GM18861 (cell line): ENCODE data around the gene GYPE.
"Not testable (repeated sequence)": the region's sequence is repeated elsewhere in the genome, so short reads cannot be mapped to it uniquely, and the experiment has no call there.

Experiments used
- ATAC-seq: cut with Tn5 transposase; IDR thresholded peaks from one replicate; pipeline ENCODE4 v1.9.1; 2021; ENCODE audit not compliant: unreplicated experiment

Gene GYPE

GRCh38 chr4:143870523-143871268 is 34.7 kb downstream of the GYPE start:
- ATAC-seq = not testable (repeated sequence)

GRCh38 chr4:143869925-143870324 is 35.4 kb downstream of the GYPE start:
- ATAC-seq = not testable (repeated sequence)

- not testable (repeated sequence) for ATAC-seq
These were observed 42.6 kb downstream of the GYPE start for GRCh38 chr4:143862716-143863115.

GRCh38 chr4:143858456-143858855 is 46.9 kb downstream of the GYPE start:
- ATAC-seq = no peak

GRCh38 chr4:143857391-143858336 is 47.7 kb downstream of the GYPE start:
- ATAC-seq = not testable (repeated sequence)

- ATAC-seq = not testable (repeated sequence)
These were observed 49.3 kb downstream of the GYPE start for GRCh38 chr4:143856017-143856557.

GRCh38 chr4:143854645-143855044 is 50.7 kb downstream of the GYPE start:
- not testable (repeated sequence) for ATAC-seq

GRCh38 chr4:143849296-143849695 is 56.1 kb downstream of the GYPE start:
- ATAC-seq = not testable (repeated sequence)

- ATAC-seq = not testable (repeated sequence)
These were observed 61.9 kb downstream of the GYPE start for GRCh38 chr4:143843506-143843832.

GRCh38 chr4:143842624-143843505 is 62.5 kb downstream of the GYPE start:
- ATAC-seq = not testable (repeated sequence)

- not testable (repeated sequence) for ATAC-seq
These were observed 65.9 kb downstream of the GYPE start for GRCh38 chr4:143839413-143839812.

- not testable (repeated sequence) for ATAC-seq
These were observed 71.2 kb downstream of the GYPE start for GRCh38 chr4:143834196-143834595.

GRCh38 chr4:143833676-143834075 is 71.7 kb downstream of the GYPE start:
- not testable (repeated sequence) for ATAC-seq

GRCh38 chr4:143830576-143830975 is 74.8 kb downstream of the GYPE start:
- ATAC-seq = not testable (repeated sequence)

- ATAC-seq = not testable (repeated sequence)
These were observed 76.1 kb downstream of the GYPE start for GRCh38 chr4:143829239-143829620.
